CD4-positive, alpha-beta T cell treated with Interleukin-15 for 1 hour (primary cell): ENCODE data around the gene NOL9.

Experiments used
- DNase-seq: peaks from one replicate; pipeline ENCODE4 v3.0.0-alpha.2; 2020

Gene NOL9

DNA sequence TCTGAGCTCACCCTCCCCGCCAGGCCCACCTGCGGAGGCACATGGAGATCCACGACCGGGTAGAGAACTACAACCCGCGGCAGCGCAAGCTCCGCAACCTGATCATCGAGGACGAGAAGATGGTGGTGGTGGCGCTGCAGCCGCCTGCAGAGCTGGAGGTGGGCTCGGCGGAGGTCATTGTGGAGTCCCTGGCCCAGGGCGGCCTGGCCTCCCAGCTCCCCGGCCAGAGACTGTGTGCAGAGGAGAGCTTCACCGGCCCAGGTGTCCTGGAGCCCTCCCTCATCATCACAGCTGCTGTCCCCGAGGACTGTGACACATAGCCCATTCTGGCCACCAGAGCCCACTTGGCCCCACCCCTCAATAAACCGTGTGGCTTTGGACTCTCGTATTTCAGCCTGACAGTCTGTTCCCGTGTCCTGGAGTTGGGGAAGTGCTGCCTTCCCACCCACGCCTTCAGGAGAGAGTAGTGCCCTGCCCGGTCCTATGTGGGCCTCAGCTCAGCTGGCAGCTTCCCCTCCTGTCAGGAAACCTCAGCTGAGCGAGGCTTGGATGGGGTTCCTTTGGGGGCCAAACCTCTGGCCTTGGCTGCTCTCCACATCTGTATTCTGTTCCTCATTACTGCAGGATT is 34.7 kb upstream of the NOL9 start:
- no peak for DNase-seq

- no peak for DNase-seq
Measured at GRCh38 chr1:6588128-6588892, 34.0 kb upstream of the NOL9 start.

- DNase-seq: no peak
Measured at GRCh38 chr1:6587261-6588005, 33.1 kb upstream of the NOL9 start.

DNA sequence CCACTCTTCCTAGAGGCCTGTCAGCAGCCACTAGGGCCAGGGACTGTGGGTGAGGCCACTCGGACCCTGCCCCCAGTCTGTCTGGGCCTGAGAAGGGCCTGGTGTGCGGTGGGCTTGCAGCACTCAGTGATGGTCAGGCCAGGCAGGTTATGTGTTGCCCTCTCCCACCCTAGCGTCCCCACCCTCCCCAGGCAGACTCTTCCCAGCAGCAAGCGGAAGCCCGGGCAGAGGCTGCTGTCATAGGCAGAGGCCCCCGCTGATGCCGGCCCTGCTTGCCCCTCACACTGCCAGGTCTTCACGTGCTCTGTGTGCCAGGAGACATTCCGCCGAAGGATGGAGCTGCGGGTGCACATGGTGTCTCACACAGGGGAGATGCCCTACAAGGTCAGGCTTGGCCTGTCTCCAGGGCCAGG is 32.1 kb upstream of the NOL9 start:
- no peak for DNase-seq

DNA sequence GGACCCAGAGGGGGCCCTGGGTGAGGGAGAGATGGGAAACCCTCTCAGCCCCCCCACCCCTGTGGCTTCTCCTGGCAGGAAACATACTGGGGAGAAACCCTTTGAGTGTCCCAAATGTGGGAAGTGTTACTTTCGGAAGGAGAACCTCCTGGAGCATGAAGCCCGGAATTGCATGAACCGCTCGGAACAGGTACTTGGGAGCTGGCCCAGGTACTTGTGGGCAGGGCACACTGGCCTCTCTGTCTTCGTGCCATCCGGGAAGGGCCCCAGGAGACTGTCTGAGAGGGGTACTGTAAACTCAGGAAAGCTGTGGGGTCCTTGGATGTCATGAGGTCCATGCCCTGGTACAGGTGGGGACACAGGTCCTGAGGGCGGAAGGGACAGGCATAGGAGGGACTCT is 31.5 kb upstream of the NOL9 start:
- no peak for DNase-seq

DNA sequence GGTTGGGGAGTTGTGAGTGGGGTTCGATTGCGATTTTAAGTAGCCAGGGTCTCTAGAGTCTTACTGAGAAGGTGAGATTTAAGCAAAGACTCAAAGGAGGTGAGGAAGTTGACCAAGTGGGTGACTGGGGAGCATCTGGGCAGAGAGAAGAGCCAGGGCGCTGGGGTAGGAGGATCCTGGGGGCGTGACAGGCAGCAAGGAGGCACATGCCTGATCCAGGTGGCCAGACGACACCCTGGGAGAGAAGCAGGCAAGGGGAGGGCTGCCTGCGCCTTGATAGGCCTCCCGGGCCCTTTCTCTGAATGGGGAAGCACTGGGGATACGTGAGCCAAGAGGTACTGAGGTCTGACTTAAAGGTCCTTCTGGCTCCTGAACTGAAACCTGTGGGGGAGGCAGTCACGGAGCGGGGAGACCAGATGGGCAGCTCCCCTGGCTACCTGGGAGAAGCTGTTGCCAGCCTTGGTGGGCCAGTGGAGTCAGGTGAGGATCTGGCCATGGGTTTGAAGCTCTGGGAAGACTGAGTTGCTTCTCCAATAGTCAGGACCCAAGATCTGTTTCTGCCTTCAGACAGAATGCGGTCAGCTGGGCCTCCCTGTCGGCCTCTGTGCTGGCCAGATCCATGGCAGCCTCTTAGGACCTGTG is 30.9 kb upstream of the NOL9 start:
- DNase-seq: no peak

DNA sequence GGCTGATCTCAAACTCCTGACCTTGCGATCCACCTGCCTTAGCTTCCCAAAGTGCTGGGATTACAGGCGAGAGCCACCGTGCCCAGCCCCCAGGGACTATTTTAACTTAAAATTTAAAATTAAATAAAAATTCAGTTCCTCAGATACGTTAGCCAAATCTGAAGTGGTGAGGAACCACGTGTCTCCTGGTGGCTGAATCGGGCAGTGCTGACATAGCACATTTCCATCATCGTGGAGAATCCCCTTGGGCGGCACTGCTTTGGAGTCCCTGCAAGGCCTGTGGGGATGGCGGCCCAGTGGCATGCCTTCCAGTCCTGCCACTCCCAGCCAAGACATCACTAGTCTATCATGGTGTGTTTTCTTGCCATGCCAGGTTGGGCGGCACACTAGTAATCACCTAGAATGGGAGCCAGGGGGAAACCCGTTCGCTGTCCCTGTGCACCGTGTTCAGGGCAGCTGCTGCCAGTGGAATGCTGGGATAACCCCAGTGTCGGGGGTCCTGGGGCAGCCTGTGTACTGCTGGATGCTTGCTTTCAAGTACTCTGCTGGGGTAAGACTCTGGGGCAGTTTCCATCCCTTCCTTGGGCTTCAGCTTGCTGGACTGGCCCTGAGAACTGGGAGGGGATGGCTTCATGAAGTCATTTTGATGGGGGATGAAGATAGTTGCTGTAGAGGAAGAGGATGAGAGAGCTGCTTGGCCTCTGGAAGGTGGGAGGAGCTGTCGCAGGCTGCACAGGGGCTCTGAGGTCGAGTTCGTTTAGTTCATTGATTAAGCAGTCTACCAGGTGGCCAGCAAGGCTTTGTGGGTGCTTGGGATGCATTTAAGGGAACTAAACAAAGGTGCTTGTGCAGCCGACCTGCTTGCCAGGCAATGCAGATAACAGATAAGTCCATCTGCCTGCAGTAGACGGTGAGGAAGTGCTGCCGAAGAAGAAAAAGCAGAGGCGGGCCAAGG is 30.1 kb upstream of the NOL9 start:
- DNase-seq: no peak

DNA sequence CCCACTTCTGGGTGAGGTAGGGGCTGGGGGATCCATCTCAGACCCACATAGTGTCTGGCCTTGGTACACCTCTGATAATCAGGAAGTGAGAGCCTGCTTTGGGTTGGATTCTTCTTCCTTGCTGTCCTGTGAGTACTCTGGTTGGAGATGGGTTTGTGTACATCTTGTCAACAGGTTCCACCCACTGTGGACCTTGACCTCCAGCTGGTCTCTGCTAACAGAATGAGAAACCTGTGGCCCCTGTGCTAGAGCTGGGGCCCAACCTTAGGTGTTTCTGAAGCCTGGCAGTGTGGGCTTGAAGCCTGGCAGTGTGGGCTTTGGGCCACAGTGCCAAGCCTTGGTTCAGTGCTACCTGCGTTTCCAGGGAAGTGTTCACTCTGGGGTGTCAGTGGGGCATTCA is 28.1 kb upstream of the NOL9 start:
- no peak for DNase-seq

- peak; percentile 66 for DNase-seq
Measured at GRCh38 chr1:6581561-6582305, 27.4 kb upstream of the NOL9 start.

GRCh38 chr1:6580593-6581409 is 26.5 kb upstream of the NOL9 start:
- DNase-seq: no peak

DNA sequence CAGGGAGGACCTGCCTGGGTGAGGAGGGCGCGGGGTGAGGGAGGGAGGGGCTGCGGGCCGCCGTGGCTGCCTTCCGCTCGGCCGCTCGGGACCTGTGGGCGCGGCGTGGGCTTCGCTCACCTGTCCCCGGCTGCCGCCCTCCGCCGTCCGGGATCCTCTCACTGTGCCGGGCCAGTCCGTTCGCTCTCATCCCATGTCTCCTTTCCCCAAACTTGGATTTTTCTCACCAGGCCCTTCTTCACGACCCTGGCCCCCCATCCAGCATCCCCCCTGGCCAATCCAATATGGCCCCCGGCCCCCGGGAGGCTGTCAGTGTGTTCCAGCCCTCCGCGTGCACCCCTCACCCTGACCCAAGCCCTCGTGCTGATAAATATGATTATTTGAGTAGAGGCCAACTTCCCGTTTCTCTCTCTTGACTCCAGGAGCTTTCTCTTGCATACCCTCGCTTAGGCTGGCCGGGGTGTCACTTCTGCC is 25.8 kb upstream of the NOL9 start:
- no peak for DNase-seq

GRCh38 chr1:6579374-6580118 is 25.2 kb upstream of the NOL9 start, which contains the start of gene ZBTB48:
Gene ZBTB48 (plus strand): TSS chr1:6579994. CDS start chr1:6580610, 616 bp downstream.
- peak; percentile 98 for DNase-seq

DNA sequence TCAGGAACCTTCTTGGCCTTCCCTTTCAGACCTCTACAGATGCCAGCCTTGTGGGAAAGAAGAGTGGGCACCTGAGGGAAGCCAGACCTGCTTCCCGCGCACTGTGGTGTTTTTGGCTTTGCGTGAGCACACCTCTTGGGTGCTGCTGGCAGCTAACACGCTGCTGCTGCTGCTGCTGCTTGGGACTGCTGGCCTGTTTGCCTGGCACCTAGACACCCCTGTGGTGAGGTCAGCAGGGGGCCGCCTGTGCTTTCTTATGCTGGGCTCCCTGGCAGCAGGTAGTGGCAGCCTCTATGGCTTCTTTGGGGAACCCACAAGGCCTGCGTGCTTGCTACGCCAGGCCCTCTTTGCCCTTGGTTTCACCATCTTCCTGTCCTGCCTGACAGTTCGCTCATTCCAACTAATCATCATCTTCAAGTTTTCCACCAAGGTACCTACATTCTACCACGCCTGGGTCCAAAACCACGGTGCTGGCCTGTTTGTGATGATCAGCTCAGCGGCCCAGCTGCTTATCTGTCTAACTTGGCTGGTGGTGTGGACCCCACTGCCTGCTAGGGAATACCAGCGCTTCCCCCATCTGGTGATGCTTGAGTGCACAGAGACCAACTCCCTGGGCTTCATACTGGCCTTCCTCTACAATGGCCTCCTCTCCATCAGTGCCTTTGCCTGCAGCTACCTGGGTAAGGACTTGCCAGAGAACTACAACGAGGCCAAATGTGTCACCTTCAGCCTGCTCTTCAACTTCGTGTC is 24.5 kb upstream of the NOL9 start:
- no peak for DNase-seq

- DNase-seq: no peak
Measured at GRCh38 chr1:6577831-6578525, 23.7 kb upstream of the NOL9 start.

DNA sequence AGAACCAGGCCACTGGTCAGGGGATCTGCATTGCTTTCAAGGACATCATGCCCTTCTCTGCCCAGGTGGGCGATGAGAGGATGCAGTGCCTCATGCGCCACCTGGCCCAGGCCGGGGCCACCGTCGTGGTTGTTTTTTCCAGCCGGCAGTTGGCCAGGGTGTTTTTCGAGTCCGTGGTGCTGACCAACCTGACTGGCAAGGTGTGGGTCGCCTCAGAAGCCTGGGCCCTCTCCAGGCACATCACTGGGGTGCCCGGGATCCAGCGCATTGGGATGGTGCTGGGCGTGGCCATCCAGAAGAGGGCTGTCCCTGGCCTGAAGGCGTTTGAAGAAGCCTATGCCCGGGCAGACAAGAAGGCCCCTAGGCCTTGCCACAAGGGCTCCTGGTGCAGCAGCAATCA is 20.5 kb upstream of the NOL9 start:
- no peak for DNase-seq

GRCh38 chr1:6574025-6574620 is 19.8 kb upstream of the NOL9 start:
- DNase-seq: no peak

GRCh38 chr1:6572653-6573383 is 18.5 kb upstream of the NOL9 start:
- DNase-seq: no peak
